ENCODE data around the gene ETNPPL.
"Not testable (repeated sequence)": the region's sequence is repeated elsewhere in the genome, so short reads cannot be mapped to it uniquely, and the experiment has no call there.

The ETNPPL gene

DNA sequence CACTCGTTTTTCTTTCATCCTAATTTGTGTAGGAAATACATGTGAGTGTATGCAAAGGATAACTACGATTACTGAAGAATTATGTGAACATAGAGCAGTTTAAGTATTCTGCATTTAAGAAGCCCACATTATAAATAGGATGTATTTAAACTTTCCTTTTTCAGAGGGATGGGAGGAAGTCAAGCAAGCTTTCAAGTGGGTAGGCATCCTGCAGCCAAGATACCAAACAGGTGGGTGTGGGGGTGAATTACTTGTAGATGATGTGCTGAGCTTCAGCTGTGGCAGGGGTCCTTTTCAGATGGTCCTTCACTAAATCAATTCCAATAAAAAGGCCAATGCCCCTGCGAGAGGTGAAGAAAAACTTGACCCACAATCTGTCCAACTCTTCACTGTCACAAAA lies 16.3 kb downstream of the ETNPPL start:
- DNase-seq (ENCODE audit: low read depth in 1 of 2, low spot score in 1 of 2), result no peak
- no peak for TF ChIP-seq JUND (IDR thresholded peaks at IDR 0.05; ENCODE audit: low read depth)
- in situ Hi-C loops (cut with HindIII; ENCODE audit: low pct_unique_long_range_greater_than_20kb, low sequenced_read_pairs), result no loop called here

DNA sequence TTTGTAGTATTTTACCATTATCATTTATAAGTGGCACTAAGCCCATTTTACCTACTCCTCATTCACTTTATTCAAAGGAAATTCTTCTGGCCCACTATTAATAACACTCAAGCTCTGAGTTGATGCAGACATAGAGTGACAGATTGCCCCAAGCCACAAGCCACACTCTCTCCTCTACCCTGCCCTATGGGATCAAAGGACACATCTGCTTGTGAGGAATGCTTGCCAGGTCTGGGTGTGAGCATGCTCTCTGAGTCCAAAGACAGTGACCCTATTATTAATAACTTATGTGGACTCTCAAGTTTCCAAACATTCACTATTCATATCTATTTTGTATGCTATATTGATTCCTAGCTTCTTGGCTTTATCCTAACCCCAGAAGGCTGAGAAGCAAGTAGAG lies 18.5 kb downstream of the ETNPPL start:
- in situ Hi-C loops (cut with HindIII; ENCODE audit: low pct_unique_long_range_greater_than_20kb, low sequenced_read_pairs), result no loop called here
- no peak for DNase-seq (ENCODE audit: low read depth in 1 of 2, low spot score in 1 of 2)
- no peak for TF ChIP-seq JUND (IDR thresholded peaks at IDR 0.05; ENCODE audit: low read depth)

DNA sequence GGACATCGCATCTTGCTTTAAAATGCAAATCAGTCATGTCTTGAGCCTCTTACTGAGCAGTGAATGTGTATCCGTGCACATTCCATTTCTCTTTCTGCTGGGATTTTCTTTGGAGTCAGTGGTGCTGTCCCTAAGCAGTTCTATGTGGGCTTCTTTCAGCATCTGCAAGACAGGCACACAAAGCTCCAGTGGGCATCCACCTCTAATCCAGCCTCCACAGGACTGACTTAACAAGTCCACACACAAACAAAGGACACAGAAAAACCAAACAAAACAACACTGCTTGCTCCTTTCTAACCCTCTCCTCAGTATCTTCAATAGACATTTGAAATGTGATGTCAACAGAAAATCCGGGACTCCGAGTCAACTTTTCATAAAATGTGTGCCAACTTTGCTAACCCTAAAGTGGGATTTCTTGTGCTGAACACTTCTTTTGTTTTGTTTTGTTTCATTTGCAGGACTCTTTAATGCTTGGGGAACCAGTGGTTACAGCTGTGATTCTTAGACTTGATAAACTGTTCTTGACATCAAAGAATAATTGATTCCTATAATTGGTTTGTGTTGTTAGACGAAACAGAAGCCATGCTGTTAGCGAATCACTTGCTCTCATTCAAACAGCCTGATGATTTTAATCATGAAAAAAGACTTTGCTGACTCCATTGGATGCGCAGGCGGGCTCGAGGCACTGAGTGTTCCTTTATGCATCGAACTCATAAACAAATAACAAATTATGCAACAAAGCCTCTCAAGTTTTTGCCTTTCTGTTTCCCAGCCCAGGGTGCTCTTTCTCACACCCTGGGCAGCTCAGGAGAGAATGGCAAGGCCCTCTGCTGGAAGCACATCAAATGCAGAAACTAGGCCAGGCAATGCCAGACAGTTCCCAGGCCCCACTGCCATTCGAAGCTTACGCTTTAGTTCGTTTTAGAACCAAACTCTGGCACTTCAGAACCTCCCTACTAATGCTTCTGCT lies 20.1 kb downstream of the ETNPPL start:
- peak in 1 of 2 experiments; percentile 12 for DNase-seq (ENCODE audit: low read depth in 1 of 2, low spot score in 1 of 2)
- in situ Hi-C loops (cut with HindIII; ENCODE audit: low pct_unique_long_range_greater_than_20kb, low sequenced_read_pairs), result no loop called here
- no peak for TF ChIP-seq JUND (IDR thresholded peaks at IDR 0.05; ENCODE audit: low read depth)

DNA sequence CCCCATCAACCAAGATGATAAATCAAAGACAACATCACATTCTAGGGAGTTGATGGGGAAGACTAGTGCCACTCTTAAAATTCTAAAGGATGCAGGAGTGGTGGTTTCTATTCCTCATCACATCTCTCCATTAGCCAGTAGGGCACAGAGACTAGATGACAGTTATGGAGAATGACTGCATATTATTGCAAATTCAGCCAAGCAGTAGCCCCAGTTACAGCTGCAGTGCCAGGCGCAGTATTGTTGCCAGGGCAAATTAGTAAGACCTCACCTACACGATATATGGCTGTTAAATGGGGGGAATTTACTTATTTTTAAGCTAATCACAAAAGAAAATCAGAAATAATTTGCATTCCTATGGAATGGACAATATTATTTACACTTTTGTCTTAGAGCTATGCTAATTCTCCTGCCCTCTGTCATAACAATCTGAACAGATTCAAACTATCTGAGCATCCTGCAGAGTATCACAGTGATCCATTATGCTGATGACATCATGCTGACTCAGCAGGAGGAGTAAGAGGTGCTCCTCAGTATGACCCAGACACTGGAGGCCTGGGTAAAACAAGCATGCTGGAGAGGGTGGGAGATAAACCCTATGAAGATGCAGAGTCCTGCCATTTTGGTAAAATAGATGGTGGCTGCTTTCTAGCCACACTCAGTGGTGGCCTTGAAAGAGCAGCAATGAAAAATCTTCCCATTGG lies 24.7 kb downstream of the ETNPPL start:
- DNase-seq (ENCODE audit: low read depth in 1 of 2, low spot score in 1 of 2), result no peak
- in situ Hi-C loops (cut with HindIII; ENCODE audit: low pct_unique_long_range_greater_than_20kb, low sequenced_read_pairs), result no loop called here
- no peak for TF ChIP-seq JUND (IDR thresholded peaks at IDR 0.05; ENCODE audit: low read depth)

DNA sequence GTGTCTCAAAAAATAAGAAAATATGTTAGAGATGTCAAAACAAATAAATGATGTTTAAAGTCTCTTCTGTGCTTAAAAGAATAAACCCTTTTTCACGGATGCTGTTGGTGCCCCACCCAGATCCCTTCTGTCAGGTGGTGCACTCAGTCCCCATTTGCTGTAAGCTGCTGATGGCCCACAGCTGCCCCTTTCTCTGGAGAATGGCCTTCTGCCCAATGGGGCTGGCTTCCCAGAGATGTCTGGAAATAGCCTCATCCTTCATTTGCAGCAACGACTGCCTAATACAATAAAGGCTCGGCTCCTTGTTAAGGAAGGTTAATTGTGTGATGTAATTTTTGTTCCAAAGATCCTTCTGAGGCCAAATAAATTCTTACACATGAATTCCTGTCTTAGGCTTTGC lies 31.8 kb downstream of the ETNPPL start:
- TF ChIP-seq JUND (IDR thresholded peaks at IDR 0.05; ENCODE audit: low read depth), result no peak
- no peak for DNase-seq (ENCODE audit: low read depth in 1 of 2, low spot score in 1 of 2)
- in situ Hi-C loops (cut with HindIII; ENCODE audit: low pct_unique_long_range_greater_than_20kb, low sequenced_read_pairs), result no loop called here

DNA sequence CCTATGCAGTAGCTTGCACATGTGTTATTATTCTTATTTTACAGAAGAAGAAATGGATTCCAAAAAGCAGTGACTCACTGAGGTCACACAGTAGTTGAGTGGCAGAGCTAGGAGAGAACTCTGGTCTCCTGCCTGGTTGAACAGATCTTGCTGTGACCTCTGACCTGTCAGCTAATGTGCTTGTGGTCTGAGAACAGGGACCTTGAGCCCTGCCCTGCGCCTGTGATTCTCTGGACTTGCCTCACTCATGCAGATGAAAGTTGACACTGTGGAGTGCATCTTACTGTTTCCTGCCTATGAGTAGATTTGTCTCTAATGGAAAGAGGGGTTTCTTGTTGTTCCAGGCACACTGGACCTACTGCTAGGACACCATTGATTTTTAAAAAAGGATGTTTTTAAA lies 32.3 kb downstream of the ETNPPL start:
- DNase-seq (ENCODE audit: low read depth in 1 of 2, low spot score in 1 of 2), result no peak
- no peak for TF ChIP-seq JUND (IDR thresholded peaks at IDR 0.05; ENCODE audit: low read depth)
- in situ Hi-C loops (cut with HindIII; ENCODE audit: low pct_unique_long_range_greater_than_20kb, low sequenced_read_pairs), result no loop called here

DNA sequence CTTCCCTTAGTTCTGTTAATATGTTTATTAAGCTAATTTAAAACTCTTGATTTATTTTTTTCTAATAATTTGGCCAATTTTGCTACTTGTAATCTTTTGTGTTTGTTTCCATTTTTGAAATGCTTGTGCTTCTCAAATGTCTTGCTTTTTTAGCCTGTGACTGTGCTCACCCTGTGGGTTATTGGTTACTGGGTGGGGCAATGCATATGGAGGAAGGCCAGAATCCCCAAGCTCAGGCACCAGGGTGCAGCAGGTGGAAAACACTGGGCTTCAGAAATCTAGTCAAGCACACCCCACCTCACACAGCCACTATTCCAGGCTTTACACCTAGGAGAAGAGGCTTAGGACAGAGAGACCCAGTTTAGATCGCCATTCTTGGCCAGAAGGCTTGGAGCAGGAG lies 33.1 kb downstream of the ETNPPL start:
- TF ChIP-seq JUND (IDR thresholded peaks at IDR 0.05; ENCODE audit: low read depth), result no peak
- in situ Hi-C loops (cut with HindIII; ENCODE audit: low pct_unique_long_range_greater_than_20kb, low sequenced_read_pairs), result no loop called here
- DNase-seq (ENCODE audit: low read depth in 1 of 2, low spot score in 1 of 2), result no peak

DNA sequence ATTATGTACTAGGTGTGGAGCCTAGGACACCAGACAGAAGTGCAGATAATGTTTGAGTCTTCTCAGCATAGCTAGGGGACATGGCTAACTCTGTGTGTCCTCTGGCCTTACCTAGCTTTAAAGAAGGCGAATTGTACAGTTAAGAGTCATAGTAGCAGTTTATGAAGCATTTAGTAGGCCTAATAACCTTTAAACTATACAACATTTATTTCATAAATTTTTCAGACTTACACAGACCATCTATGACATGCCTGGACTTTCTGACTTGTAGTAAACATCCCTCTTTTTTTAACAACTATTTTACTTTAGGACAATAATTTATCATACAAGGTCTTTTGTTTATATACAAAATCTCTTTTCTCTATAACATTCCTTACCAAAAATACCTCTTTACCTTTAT lies 37.4 kb downstream of the ETNPPL start:
- TF ChIP-seq JUND (IDR thresholded peaks at IDR 0.05; ENCODE audit: low read depth), result no peak
- DNase-seq (ENCODE audit: low read depth in 1 of 2, low spot score in 1 of 2), result peak in 1 of 2 experiments; percentile 19
- in situ Hi-C loops (cut with HindIII; ENCODE audit: low pct_unique_long_range_greater_than_20kb, low sequenced_read_pairs), result no loop called here

DNA sequence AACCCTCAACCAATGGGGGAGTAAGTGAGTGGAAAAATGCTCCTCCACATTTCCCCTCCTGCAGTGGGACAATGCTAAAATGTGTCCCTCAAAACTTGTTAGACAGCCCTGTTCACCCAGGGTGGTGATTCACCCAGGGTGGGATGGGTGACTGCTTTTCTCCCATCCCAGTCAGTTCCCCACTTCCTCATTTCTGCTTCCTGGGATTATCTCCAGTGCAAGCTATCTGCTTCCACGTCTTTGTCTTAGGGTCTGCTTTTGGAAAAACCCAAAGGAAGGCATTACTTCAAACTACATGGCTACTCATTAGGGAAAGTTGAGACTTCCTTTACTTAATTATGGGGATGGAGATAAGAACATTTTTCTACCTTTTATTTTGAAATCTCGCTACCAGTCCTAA lies 45.5 kb downstream of the ETNPPL start:
- no peak for DNase-seq (ENCODE audit: low read depth in 1 of 2, low spot score in 1 of 2)
- in situ Hi-C loops (cut with HindIII; ENCODE audit: low pct_unique_long_range_greater_than_20kb, low sequenced_read_pairs), result no loop called here
- no peak for TF ChIP-seq JUND (IDR thresholded peaks at IDR 0.05; ENCODE audit: low read depth)

DNA sequence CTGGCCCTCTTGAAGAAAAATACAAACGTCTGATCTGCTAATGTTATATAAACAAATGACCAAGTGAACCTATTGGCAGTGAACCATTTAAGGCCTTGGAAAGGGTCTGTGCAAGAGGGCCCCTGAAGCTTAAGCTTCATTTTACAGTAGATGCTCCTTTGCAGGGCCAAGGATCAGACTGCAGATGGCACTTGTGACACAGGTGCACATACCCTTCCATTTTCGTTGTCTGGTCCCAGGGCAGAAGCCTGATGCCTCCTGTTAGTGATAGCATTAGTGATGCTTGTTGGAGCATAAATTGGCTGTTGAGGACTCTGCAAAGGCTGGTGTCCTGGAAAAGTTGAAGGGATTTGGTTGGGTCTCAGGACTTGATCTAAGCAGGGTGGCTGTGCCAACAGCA lies 46.5 kb downstream of the ETNPPL start:
- DNase-seq (ENCODE audit: low read depth in 1 of 2, low spot score in 1 of 2), result no peak
- TF ChIP-seq JUND (IDR thresholded peaks at IDR 0.05; ENCODE audit: low read depth), result no peak
- in situ Hi-C loops (cut with HindIII; ENCODE audit: low pct_unique_long_range_greater_than_20kb, low sequenced_read_pairs), result no loop called here

DNA sequence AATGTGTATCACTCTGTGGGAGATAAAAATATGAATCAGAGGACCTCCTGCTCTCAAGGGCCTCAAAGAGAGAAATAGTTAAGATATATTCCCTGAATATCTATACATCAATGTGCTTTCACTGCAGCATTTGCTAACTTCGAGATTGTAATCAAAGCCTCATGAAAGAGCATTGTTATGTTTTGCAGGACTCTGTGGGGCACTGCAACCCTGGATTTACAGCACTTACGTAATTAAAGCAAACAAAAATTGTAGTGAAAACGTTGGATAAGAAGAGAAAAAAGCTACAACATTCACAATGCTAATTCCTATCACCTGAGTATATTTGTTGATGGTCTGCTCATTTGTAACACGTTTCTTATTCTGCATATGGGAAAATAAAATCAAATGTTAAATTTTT lies 48.0 kb downstream of the ETNPPL start:
- DNase-seq (ENCODE audit: low read depth in 1 of 2, low spot score in 1 of 2), result peak in 1 of 2 experiments; percentile 29
- in situ Hi-C loops (cut with HindIII; ENCODE audit: low pct_unique_long_range_greater_than_20kb, low sequenced_read_pairs), result no loop called here
- no peak for TF ChIP-seq JUND (IDR thresholded peaks at IDR 0.05; ENCODE audit: low read depth)

DNA sequence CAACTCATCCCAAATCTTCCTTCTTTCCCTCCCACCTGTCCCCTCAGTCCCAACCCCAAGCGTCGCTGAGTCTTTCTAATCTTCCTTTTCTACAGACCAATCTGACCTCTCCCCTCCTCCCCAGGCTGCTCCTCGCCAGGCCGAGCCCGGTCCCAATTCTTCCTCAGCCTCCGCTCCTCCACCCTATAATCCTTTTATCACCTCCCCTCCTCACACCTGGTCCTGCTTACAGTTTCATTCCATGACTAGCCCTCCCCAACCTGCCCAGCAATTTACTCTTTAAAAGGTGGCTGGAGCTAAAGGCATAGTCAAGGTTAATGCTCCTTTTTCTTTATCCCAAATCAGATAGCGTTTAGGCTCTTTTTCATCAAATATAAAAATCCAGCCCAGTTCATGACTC lies 52.3 kb downstream of the ETNPPL start:
- DNase-seq (ENCODE audit: low read depth in 1 of 2, low spot score in 1 of 2); in situ Hi-C loops (cut with HindIII; ENCODE audit: low pct_unique_long_range_greater_than_20kb, low sequenced_read_pairs): not testable (repeated sequence)

DNA sequence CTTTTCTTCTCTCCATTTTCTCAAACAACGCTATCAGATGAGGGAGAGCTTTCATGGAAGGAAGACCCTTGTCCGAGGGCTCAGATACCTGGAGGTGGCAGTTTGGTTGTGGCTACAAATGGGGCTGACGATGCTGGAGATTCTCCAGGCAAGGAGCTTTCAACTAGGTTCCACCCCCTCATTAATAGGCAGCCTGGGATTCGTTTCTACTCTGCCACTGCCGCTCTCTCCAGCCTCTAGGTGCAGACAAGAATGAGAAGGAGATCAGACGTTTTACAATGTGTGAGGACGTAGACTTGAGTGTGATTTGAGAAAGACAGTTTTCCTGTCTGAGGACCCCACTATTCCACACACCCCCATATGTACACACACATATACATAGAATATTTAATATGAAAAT lies 53.1 kb downstream of the ETNPPL start:
- no peak for DNase-seq (ENCODE audit: low read depth in 1 of 2, low spot score in 1 of 2)

More for the DNA sequence above, 53.1 kb downstream of the ETNPPL start:
- TF ChIP-seq JUND (IDR thresholded peaks at IDR 0.05; ENCODE audit: low read depth), result no peak
- in situ Hi-C loops (cut with HindIII; ENCODE audit: low pct_unique_long_range_greater_than_20kb, low sequenced_read_pairs), result no loop called here

All from T47D (cell line).